NCI-H2227 treated with DMSO at 0.1 percent for 48 hours (cell line): ENCODE measurements around the gene NFYC.
A peak's percentile ranks its signal among the peaks of the same experiment; 100 is the strongest.
"Not testable (repeated sequence)": the region's sequence is repeated elsewhere in the genome, so short reads cannot be mapped to it uniquely, and the experiment has no call there.

Experiments used
- DNase-seq: peaks from one replicate; lab custom pipeline; 2025; lab: John Stamatoyannopoulos, UW

NFYC gene

GRCh38 chr1:40706626-40707025 lies 15.1 kb downstream of the NFYC start:
- DNase-seq: no peak

- DNase-seq: peak; percentile 98
Measured at GRCh38 chr1:40708750-40709099, 17.2 kb downstream of the NFYC start.

GRCh38 chr1:40709100-40709801 lies 17.7 kb downstream of the NFYC start:
- DNase-seq: peak; percentile 98

GRCh38 chr1:40709802-40710278 lies 18.3 kb downstream of the NFYC start:
- DNase-seq: no peak

GRCh38 chr1:40710581-40711315 lies 19.2 kb downstream of the NFYC start:
- DNase-seq: no peak

- DNase-seq: no peak
Measured at GRCh38 chr1:40711465-40712404, 20.2 kb downstream of the NFYC start.

- DNase-seq: peak; percentile 22
Measured at GRCh38 chr1:40712405-40712944, 21.0 kb downstream of the NFYC start.

GRCh38 chr1:40712997-40713396 lies 21.5 kb downstream of the NFYC start:
- DNase-seq: no peak

- no peak for DNase-seq
Measured at GRCh38 chr1:40715491-40716059, 24.1 kb downstream of the NFYC start.

GRCh38 chr1:40717065-40717464 lies 25.6 kb downstream of the NFYC start:
- DNase-seq: no peak

- DNase-seq: no peak
Measured at GRCh38 chr1:40717955-40718354, 26.5 kb downstream of the NFYC start.

GRCh38 chr1:40720493-40720892 lies 29.0 kb downstream of the NFYC start:
- no peak for DNase-seq

- no peak for DNase-seq
Measured at GRCh38 chr1:40722622-40723021, 31.1 kb downstream of the NFYC start.

GRCh38 chr1:40723196-40723955 lies 31.9 kb downstream of the NFYC start:
- DNase-seq: no peak

- DNase-seq: not testable (repeated sequence)
Measured at GRCh38 chr1:40727662-40728061, 36.2 kb downstream of the NFYC start.

- not testable (repeated sequence) for DNase-seq
Measured at GRCh38 chr1:40729316-40729862, 37.9 kb downstream of the NFYC start.

GRCh38 chr1:40732756-40733301 lies 41.3 kb downstream of the NFYC start:
- DNase-seq: no peak

- no peak for DNase-seq
Measured at GRCh38 chr1:40734882-40735628, 43.6 kb downstream of the NFYC start.

- DNase-seq: no peak
Measured at GRCh38 chr1:40736085-40736531, 44.6 kb downstream of the NFYC start.

- DNase-seq: no peak
Measured at GRCh38 chr1:40738831-40739230, 47.3 kb downstream of the NFYC start.
